HepG2 (cell line): ENCODE data around the gene UBAP2. TPM values are rescaled to one million over a fixed set of nuclear protein-coding genes. Genes with fewer than 3 reads are reported as not detected.
A peak's percentile ranks its signal among the peaks of the same experiment; 100 is the strongest.

ENCODE experiments used
- ATAC-seq: fragments of 200-7000 bp; cut with Tn5 transposase; 3 replicates; pipeline ENCODE4 v1.9.1; 2020; ENCODE audit warnings: mild to moderate bottlenecking, moderate library complexity
- BruUV-seq: library from RNA; stranded (reverse); fragments of 400-500 nt; replicated peaks from 2 replicates; lab custom pipeline; 2021; lab: Mats Ljungman, UMichigan
- CTCF ChIA-PET: fragments of 300-600 bp; formaldehyde crosslinking; extraction: SDS; loops from one replicate; lab custom pipeline; 2021; ENCODE audit warnings: low total read pairs, inconsistent platforms, low intra/inter-chr PET ratio; lab: Yijun Ruan, JAX
- POLR2A ChIA-PET: fragments of 350-600 bp; sonication (Branson Sonifier 250); formaldehyde crosslinking; loops from one replicate; lab custom pipeline; 2020; ENCODE audit warnings: antibody characterized with exemption, inconsistent platforms; lab: Yijun Ruan, JAX
- DNase-seq: peaks from one replicate; pipeline ENCODE4 v3.0.0-alpha.2; 2015; ENCODE audit warnings: low spot score
- FAIRE-seq: peaks from 3 replicates; lab custom pipeline; 2011; peaks lifted over from hg19 to GRCh38; lab: Jason Lieb, UNC
- H2AFZ ChIP-seq: one replicate; pipeline ENCODE4 v1.6.1; 2011; ENCODE audit warnings: low read length, inconsistent platforms
- H3K27ac ChIP-seq: fragments of 300-600 bp; 3 replicates; pipeline ENCODE4 v1.8.0; 2011; ENCODE audit warnings: mixed run types, mild to moderate bottlenecking, mixed read lengths, low read length, inconsistent platforms; ENCODE audit not compliant: insufficient read depth; ENCODE audit errors: extremely low read length
- H3K27me3 ChIP-seq, 2 experiments: fragments of 200-600 bp in 1 of 2; 2 replicates in 1 of 2; 3 replicates in 1 of 2; pipeline versions ENCODE4 v1.6.0 to v1.8.0; 2011; ENCODE audit warnings: low read length in 2 of 2, mild to moderate bottlenecking in 2 of 2, moderate library complexity in 2 of 2, inconsistent platforms in 1 of 2; ENCODE audit not compliant: insufficient read depth in 2 of 2, control insufficient read depth in 1 of 2
- H3K36me3 ChIP-seq, 2 experiments: fragments of 200-600 bp in 1 of 2; replicated peaks in 1 of 2; 2 replicates in 1 of 2; 3 replicates in 1 of 2; pipeline versions ENCODE4 v1.5.1 to v1.8.0; 2011; ENCODE audit warnings: low read length in 2 of 2, inconsistent platforms in 1 of 2; ENCODE audit not compliant: insufficient read depth in 2 of 2, control insufficient read depth in 1 of 2
- H3K4me1 ChIP-seq: 2 replicates; pipeline ENCODE4 v1.5.1; 2012; ENCODE audit warnings: low read length, inconsistent platforms; ENCODE audit not compliant: insufficient read depth
- H3K4me2 ChIP-seq: 2 replicates; pipeline ENCODE4 v1.6.0; 2011; ENCODE audit warnings: low read depth, low read length, inconsistent platforms
- H3K4me3 ChIP-seq, 3 experiments: fragments of 200-600 bp in 1 of 3; sonication (generic), shearing (Covaris generic) in 1 of 3; replicated peaks in 1 of 3; 2 replicates each; pipeline ENCODE4 v1.5.1; 2011 to 2016; ENCODE audit warnings: low read length in 3 of 3, inconsistent platforms in 2 of 3, low read depth in 2 of 3, mild to moderate bottlenecking in 2 of 3, control low read depth in 1 of 3, mixed read lengths in 1 of 3; ENCODE audit not compliant: insufficient read depth in 1 of 3
- H3K79me2 ChIP-seq: one replicate; pipeline ENCODE4 v1.6.1; 2011; ENCODE audit warnings: low read length, inconsistent platforms; ENCODE audit not compliant: insufficient read depth
- H3K9ac ChIP-seq: 2 replicates; pipeline ENCODE4 v1.6.0; 2011; ENCODE audit warnings: mild to moderate bottlenecking, low read depth, low read length, inconsistent platforms; ENCODE audit not compliant: insufficient read depth
- H3K9me3 ChIP-seq: 2 replicates; pipeline ENCODE4 v1.5.1; 2012; ENCODE audit warnings: mild to moderate bottlenecking, low read length
- H4K20me1 ChIP-seq: 2 replicates; pipeline ENCODE4 v1.6.0; 2011; ENCODE audit warnings: inconsistent platforms, mild to moderate bottlenecking, low read length, moderate library complexity; ENCODE audit not compliant: insufficient read depth
- CREM ChIP-seq, 2 experiments: sonication (generic) in 1 of 2; formaldehyde crosslinking in 1 of 2; IDR thresholded peaks; 2 replicates each; pipeline versions ENCODE4 v1.4.0 to v1.6.1; 2016 to 2020; ENCODE audit warnings: antibody characterized with exemption in 1 of 2, mild to moderate bottlenecking in 1 of 2, missing genetic modification reagents in 1 of 2
- KDM1A ChIP-seq: IDR thresholded peaks from 2 replicates; pipeline ENCODE4 v1.6.1; 2016; ENCODE audit warnings: missing compliant biosample characterization
- RBM22 ChIP-seq: fragments of 200-400 bp; formaldehyde crosslinking; optimal IDR thresholded peaks from 2 replicates; pipeline ENCODE3; 2017; ENCODE audit warnings: mild to moderate bottlenecking, low read length, moderate library complexity
- SIX1 ChIP-seq: sonication (generic); formaldehyde crosslinking; IDR thresholded peaks from 2 replicates; pipeline ENCODE4 v1.4.0; 2020; ENCODE audit warnings: missing genetic modification reagents, borderline replicate concordance
- SMAD9 ChIP-seq: sonication (generic); formaldehyde crosslinking; IDR thresholded peaks from 2 replicates; pipeline ENCODE4 v1.5.1; 2020; ENCODE audit warnings: mild to moderate bottlenecking, missing genetic modification reagents
- ZNF607 ChIP-seq: sonication (generic); formaldehyde crosslinking; IDR thresholded peaks from 2 replicates; pipeline ENCODE4 v1.5.1; 2020; ENCODE audit warnings: missing genetic modification reagents, mild to moderate bottlenecking, borderline replicate concordance
- ZNF746 ChIP-seq: sonication (generic); formaldehyde crosslinking; IDR thresholded peaks from 2 replicates; pipeline ENCODE4 v1.8.0; 2022; ENCODE audit warnings: mild to moderate bottlenecking, missing genetic modification reagents
- WGBS: methylation state at CpG from one replicate; pipeline ENCODE4 v1.1.6; 2017; ENCODE audit warnings: low lambda C conversion rate; 5-methylcytosine and 5-hydroxymethylcytosine counted together
- in situ Hi-C: cut with HindIII; loops from 2 replicates; pipeline ENCODE4 v1.10.0; 2017; ENCODE audit warnings: low pct_unique_long_range_greater_than_20kb; ENCODE audit not compliant: extremely low pct_ligation_motif_present
- intact Hi-C: fragments of 100-400 bp; cut with micrococcal nuclease; formaldehyde crosslinking; loops from one replicate; pipeline ENCODE4 v1.10.0; 2022; ENCODE audit not compliant: unreplicated experiment
- polyA plus RNA-seq, 8 experiments: library from polyadenylated mRNA; depleted of rRNA in 3 of 8; stranded (reverse) in 7 of 8; unstranded in 1 of 8; fragments of >200 nt; fragmentation: Illumina TruSeq in 4 of 8; extraction: Trizol in 4 of 8; gene quantifications; 2 replicates each; pipeline versions ENCODE4 v1.2.1 to v1.2.3, GENCODE V29; 2011 to 2016; ENCODE audit warnings: low read depth in 4 of 8, missing spikeins in 1 of 8, mixed read lengths in 1 of 8; ENCODE audit not compliant: insufficient read depth in 1 of 8
- total RNA-seq, 5 experiments: library from RNA; depleted of rRNA; stranded (reverse); fragments of >200 nt; fragmentation: Illumina TruSeq; extraction: Trizol; gene quantifications; 2 replicates each; pipeline ENCODE4 v1.2.3, GENCODE V29; 2016; ENCODE audit warnings: low read depth in 1 of 5
- TF ChIP-seq, protein P1 (sequence below): sonication (generic); formaldehyde crosslinking; IDR thresholded peaks from 2 replicates; pipeline ENCODE4 v1.4.0; 2020; ENCODE audit warnings: missing genetic modification reagents, mild to moderate bottlenecking, borderline replicate concordance

The UBAP2 gene
- total and polyA plus RNA-seq, 2 of the 13 experiments (the other 11 are each of a cell fraction or from before 2014, with no cell fraction given), result 19.0 to 22.0 TPM

DNA sequence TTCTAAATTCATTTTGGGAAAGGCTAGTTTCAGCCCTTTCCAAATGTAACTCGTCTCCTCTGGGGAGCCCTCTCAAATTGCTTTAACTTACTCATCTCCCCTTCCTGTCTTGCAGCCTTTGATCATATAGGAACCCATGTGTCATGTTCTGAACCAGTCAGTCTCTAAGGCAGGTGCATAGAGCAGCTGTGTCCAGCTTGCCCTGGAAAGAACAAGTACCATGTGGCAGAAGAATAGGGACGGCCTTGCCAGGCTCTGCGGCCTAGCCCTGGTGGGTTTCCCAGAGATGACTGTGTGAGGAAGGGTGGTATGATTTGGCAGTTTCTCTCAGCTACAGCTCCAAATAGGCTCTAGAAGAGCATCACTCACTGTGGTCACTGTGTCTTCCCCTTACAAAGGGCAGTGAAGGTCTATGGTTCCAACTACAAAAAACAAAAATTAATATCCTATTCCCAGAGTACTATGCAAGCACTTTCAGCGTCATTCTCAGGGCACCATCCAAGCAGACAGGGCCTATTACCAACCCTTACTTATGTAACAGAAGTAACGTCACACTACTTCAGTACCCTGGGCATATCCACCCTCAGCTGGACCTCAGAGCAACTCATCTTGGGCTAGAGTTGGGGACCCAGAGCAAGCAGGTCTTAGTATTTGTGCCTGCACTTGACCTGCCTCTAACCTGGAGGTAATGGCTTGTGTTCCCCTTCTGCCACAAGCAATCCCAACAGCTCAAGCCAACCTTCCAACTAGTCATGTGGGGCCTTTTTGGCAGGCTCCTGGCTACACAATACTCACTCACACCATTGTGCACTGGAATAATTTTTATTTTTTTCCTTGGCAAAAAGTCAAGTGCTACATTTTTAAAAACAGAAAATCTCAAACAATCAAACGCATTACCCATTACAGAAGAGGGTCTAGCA lies 37.2 kb upstream of the UBAP2 start:
- no peak overlapping the region for H2AFZ ChIP-seq
- POLR2A ChIA-PET, result no interaction called here
- no peak; the same call in 2 of the 3 replicates for ATAC-seq
- no peaks in the 10 kb centered on the region for H3K27me3 ChIP-seq
- H4K20me1 ChIP-seq, result no peaks in the 10 kb centered on the region
- H3K9ac ChIP-seq, result no peak overlapping the region
- TF ChIP-seq RBM22 (peak; percentile 44), SIX1 (no peak)
- TF ChIP-seq, all 625 proteins: peak for 1
- Histone ChIP-seq H3K36me3 (peaks cover 20 to 42% of the 10 kb centered on the region in 2 experiments; a peak in 4 of 5 replicates), H3K4me2 (no peak overlapping the region), H3K9me3 (no peaks in the 10 kb centered on the region), H3K4me1 (no peaks in the 10 kb centered on the region), H3K27ac (no peak overlapping the region), H3K79me2 (no peaks in the 10 kb centered on the region), H3K4me3 (no peak overlapping the region)
- no peak for DNase-seq
- WGBS, result 98% methylated on average over 6 of the region's 6 CpGs
- in situ Hi-C loops (no loop called here), intact Hi-C loops (no loop called here)
- no peak for FAIRE-seq
- CTCF ChIA-PET, result no interaction called here
- no TSS peak for BruUV-seq

DNA sequence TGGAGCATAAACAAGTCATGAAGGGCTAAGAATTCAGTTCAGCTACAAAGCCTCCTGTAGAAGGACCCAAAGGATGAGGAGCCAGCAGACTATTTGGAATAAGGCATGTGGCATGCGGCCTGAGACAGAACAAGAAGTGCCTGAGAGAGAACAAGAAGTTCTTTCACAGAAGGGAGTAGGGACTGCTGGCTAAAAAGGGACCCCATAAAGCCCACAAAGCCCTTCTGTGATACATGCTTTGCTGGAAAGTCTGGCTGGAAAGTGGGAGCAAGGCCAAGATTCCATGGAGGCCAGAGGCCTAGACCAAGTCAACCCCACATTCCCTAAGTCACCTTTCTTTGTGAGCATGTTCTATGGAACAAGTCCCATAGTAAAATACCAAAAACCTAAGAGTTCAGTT lies 35.9 kb upstream of the UBAP2 start:
- in situ Hi-C loops, result no loop called here
- WGBS, result 47% methylated on average over 1 of the region's 1 CpG
- DNase-seq (no peak), FAIRE-seq (no peak), ATAC-seq (no peak)
- ChIA-PET CTCF (no interaction called here), POLR2A (no interaction called here)
- Histone ChIP-seq H3K9me3 (no peaks in the 10 kb centered on the region), H3K79me2 (no peaks in the 10 kb centered on the region), H4K20me1 (no peaks in the 10 kb centered on the region), H3K36me3 (peaks cover 18 to 33% of the 10 kb centered on the region in 2 experiments; a peak in 4 of 5 replicates), H3K4me3 (no peak overlapping the region), H3K27me3 (no peaks in the 10 kb centered on the region), H3K4me2 (no peak overlapping the region), H3K4me1 (no peaks in the 10 kb centered on the region), H2AFZ (no peak overlapping the region), H3K27ac (no peak overlapping the region), H3K9ac (no peak overlapping the region)
- intact Hi-C loops, result no loop called here
- no peak for TF ChIP-seq SMAD9 (CRISPR knock-in tag)
- TF ChIP-seq CREM (IDR thresholded peaks at IDR 0.05), result no peak
- no peak for TF ChIP-seq CREM (CRISPR knock-in tag; IDR thresholded peaks at IDR 0.05)
- TF ChIP-seq ZNF607 (CRISPR knock-in tag), result no peak
- TF ChIP-seq, protein P1, sequence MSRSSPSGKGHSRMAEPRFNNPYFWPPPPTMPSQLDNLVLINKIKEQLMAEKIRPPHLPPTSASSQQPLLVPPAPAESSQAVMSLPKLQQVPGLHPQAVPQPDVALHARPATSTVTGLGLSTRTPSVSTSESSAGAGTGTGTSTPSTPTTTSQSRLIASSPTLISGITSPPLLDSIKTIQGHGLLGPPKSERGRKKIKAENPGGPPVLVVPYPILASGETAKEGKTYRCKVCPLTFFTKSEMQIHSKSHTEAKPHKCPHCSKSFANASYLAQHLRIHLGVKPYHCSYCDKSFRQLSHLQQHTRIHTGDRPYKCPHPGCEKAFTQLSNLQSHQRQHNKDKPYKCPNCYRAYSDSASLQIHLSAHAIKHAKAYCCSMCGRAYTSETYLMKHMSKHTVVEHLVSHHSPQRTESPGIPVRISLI (CRISPR knock-in tag), result no peak
- no peak for TF ChIP-seq KDM1A (CRISPR knock-in tag)
- no peak for TF ChIP-seq ZNF746 (CRISPR knock-in tag)
- BruUV-seq, result no TSS peak
